ENCODE results near the gene CALCA.

Gene CALCA

GRCh38 chr11:14973621-14974514 is 1.7 kb upstream of the CALCA start:
- no peak for TF ChIP-seq JUND (IDR thresholded peaks at IDR 0.05; ENCODE audit: low read depth)
- DNase-seq (ENCODE audit: low read depth in 1 of 2, low spot score in 1 of 2) = no peak
- in situ Hi-C loops (cut with HindIII; ENCODE audit: low pct_unique_long_range_greater_than_20kb, low sequenced_read_pairs) = no loop called here

GRCh38 chr11:14972581-14973495 is 687 bp upstream of the CALCA start:
- in situ Hi-C loops (cut with HindIII; ENCODE audit: low pct_unique_long_range_greater_than_20kb, low sequenced_read_pairs) = no loop called here
- no peak for DNase-seq (ENCODE audit: low read depth in 1 of 2, low spot score in 1 of 2)
- no peak for TF ChIP-seq JUND (IDR thresholded peaks at IDR 0.05; ENCODE audit: low read depth)

GRCh38 chr11:14969901-14970323 is 2.2 kb downstream of the CALCA start:
- TF ChIP-seq JUND (IDR thresholded peaks at IDR 0.05; ENCODE audit: low read depth) = no peak
- in situ Hi-C loops (cut with HindIII; ENCODE audit: low pct_unique_long_range_greater_than_20kb, low sequenced_read_pairs) = no loop called here
- DNase-seq (ENCODE audit: low read depth in 1 of 2, low spot score in 1 of 2) = no peak

- in situ Hi-C loops (cut with HindIII; ENCODE audit: low pct_unique_long_range_greater_than_20kb, low sequenced_read_pairs) = no loop called here
- DNase-seq (ENCODE audit: low read depth in 1 of 2, low spot score in 1 of 2) = no peak
These were observed 4.4 kb downstream of the CALCA start for GRCh38 chr11:14967581-14968243.

GRCh38 chr11:14956111-14956510 is 16.0 kb downstream of the CALCA start:
- TF ChIP-seq JUND (IDR thresholded peaks at IDR 0.05; ENCODE audit: low read depth) = no peak
- no peak for DNase-seq (ENCODE audit: low read depth in 1 of 2, low spot score in 1 of 2)
- in situ Hi-C loops (cut with HindIII; ENCODE audit: low pct_unique_long_range_greater_than_20kb, low sequenced_read_pairs) = no loop called here

More at GRCh38 chr11:14967581-14968243, 4.4 kb downstream of the CALCA start:
- TF ChIP-seq JUND (IDR thresholded peaks at IDR 0.05; ENCODE audit: low read depth) = no peak

DNA sequence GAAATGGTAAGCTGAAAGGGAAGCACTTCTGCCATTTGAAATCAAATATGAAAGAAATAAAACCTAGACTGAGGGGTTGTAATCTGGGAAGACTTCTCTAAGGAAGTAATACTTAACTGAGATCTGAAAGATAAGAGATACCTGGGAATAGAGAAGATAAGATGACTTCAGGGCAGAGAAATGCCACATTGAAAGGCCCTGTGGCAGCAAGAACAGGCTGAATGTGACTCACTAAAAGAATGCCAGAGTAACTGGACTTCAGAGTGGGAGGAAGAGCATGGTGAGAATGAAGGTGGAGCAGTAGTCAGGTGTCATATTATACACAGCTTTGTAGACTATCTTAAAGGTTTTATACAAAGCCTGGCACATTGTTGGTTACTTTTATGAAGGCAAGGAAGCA is 17.6 kb downstream of the CALCA start:
- TF ChIP-seq JUND (IDR thresholded peaks at IDR 0.05; ENCODE audit: low read depth) = no peak
- no peak for DNase-seq (ENCODE audit: low read depth in 1 of 2, low spot score in 1 of 2)
- in situ Hi-C loops (cut with HindIII; ENCODE audit: low pct_unique_long_range_greater_than_20kb, low sequenced_read_pairs) = no loop called here

DNA sequence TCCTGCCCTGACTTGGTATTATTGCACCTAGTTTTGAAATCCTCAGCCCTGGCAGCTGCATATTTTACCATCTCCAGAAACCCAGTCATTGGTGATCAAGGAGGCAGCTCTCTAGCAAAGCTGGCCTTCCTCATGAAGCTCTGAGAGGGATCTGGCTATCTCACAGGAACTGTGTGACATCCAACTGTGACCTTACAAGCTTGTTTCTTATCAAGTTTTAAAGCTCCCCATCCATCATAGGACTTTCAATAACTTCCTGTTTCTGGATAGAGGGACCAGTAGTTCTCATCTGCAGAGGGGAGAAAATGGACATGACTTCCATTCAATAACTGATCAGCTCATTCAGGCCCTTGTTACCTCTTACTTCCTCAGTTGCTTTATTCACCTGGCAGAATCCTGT is 18.2 kb downstream of the CALCA start:
- no peak for DNase-seq (ENCODE audit: low read depth in 1 of 2, low spot score in 1 of 2)
- in situ Hi-C loops (cut with HindIII; ENCODE audit: low pct_unique_long_range_greater_than_20kb, low sequenced_read_pairs) = no loop called here
- no peak for TF ChIP-seq JUND (IDR thresholded peaks at IDR 0.05; ENCODE audit: low read depth)

- no peak for TF ChIP-seq JUND (IDR thresholded peaks at IDR 0.05; ENCODE audit: low read depth)
- no peak for DNase-seq (ENCODE audit: low read depth in 1 of 2, low spot score in 1 of 2)
- in situ Hi-C loops (cut with HindIII; ENCODE audit: low pct_unique_long_range_greater_than_20kb, low sequenced_read_pairs) = no loop called here
These were observed 22.6 kb downstream of the CALCA start for GRCh38 chr11:14949437-14950147.

DNA sequence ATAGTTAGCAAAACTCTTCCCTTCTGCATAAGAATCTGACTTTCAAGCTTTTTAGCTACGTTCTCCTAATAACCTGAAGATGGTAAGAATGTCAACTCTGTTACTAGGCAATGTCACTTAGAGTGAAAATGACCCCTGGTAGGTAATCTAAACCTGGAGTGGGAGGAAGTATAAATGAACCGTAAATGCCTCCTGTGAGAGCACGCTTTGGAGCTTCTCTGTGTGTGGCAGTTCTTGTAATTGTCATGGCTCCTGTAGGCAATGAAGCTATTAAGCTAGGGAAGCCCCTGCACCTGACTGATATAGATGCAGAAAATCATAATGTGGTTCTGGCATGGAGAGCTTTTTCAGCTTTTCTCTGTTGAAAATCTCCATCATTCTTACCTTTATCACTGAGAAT is 29.4 kb downstream of the CALCA start:
- TF ChIP-seq JUND (IDR thresholded peaks at IDR 0.05; ENCODE audit: low read depth) = no peak
- in situ Hi-C loops (cut with HindIII; ENCODE audit: low pct_unique_long_range_greater_than_20kb, low sequenced_read_pairs) = no loop called here
- DNase-seq (ENCODE audit: low read depth in 1 of 2, low spot score in 1 of 2) = no peak

DNA sequence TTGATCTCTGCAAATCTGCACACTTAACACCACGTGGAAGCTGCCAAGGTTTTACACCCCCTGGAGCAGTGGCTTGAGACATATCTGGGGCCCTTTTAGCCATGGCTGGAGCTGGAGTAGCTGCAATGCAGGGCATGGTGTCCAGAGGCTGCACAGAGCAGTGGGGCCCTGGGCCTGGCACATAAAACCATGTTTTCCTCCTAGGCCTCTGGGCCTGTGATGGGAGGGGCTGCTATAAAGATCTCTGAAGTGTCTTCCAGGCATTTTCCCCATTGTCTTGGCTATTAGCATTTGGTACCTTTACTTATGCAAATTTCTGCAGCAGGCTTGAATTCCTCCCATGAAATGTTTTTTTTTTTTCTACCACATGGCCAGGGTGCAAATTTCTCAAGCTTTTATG is 33.2 kb downstream of the CALCA start:
- TF ChIP-seq JUND (IDR thresholded peaks at IDR 0.05; ENCODE audit: low read depth) = no peak
- in situ Hi-C loops (cut with HindIII; ENCODE audit: low pct_unique_long_range_greater_than_20kb, low sequenced_read_pairs) = no loop called here
- DNase-seq (ENCODE audit: low read depth in 1 of 2, low spot score in 1 of 2) = no peak

GRCh38 chr11:14934641-14935351 is 37.4 kb downstream of the CALCA start:
- no peak for DNase-seq (ENCODE audit: low read depth in 1 of 2, low spot score in 1 of 2)
- in situ Hi-C loops (cut with HindIII; ENCODE audit: low pct_unique_long_range_greater_than_20kb, low sequenced_read_pairs) = no loop called here
- TF ChIP-seq JUND (IDR thresholded peaks at IDR 0.05; ENCODE audit: low read depth) = no peak
